RWPE2 (cell line): ENCODE measurements around the gene OR51A2.

ENCODE experiments used
- ATAC-seq: fragments of 200-7000 bp; cut with Tn5 transposase; 3 replicates; pipeline ENCODE4 v1.9.1; 2021; ENCODE audit warnings: low read depth
- DNase-seq: peaks from one replicate; pipeline ENCODE4 v3.0.0-alpha.2; 2020; ENCODE audit warnings: low spot score
- H3K27ac ChIP-seq: fragments of 450-650 bp; 2 replicates; pipeline ENCODE4 v1.5.1; 2017; ENCODE audit warnings: mild to moderate bottlenecking; ENCODE audit not compliant: poor library complexity, severe bottlenecking
- H3K27me3 ChIP-seq: fragments of 250-450 bp; sonication (Bioruptor Pico); 2 replicates; pipeline ENCODE4 v1.5.1; 2021; ENCODE audit warnings: mild to moderate bottlenecking, moderate library complexity; ENCODE audit not compliant: insufficient read depth, poor library complexity, severe bottlenecking
- H3K36me3 ChIP-seq: fragments of 250-450 bp; sonication (Bioruptor Pico); 2 replicates; pipeline ENCODE4 v1.5.1; 2020; ENCODE audit warnings: low read depth, mild to moderate bottlenecking, moderate library complexity
- H3K4me1 ChIP-seq: fragments of 250-450 bp; sonication (Bioruptor Pico); 2 replicates; pipeline ENCODE4 v1.5.1; 2021; ENCODE audit warnings: mild to moderate bottlenecking, moderate library complexity; ENCODE audit not compliant: insufficient read depth, poor library complexity, severe bottlenecking
- H3K4me3 ChIP-seq: fragments of 250-450 bp; sonication (Bioruptor Pico); 2 replicates; pipeline ENCODE4 v1.5.1; 2021; ENCODE audit warnings: mild to moderate bottlenecking, moderate library complexity; ENCODE audit not compliant: severe bottlenecking
- H3K9me3 ChIP-seq: fragments of 250-450 bp; sonication (Bioruptor Pico); 2 replicates; pipeline ENCODE4 v1.5.1; 2021; ENCODE audit warnings: mild to moderate bottlenecking, moderate library complexity; ENCODE audit not compliant: severe bottlenecking
- CTCF ChIP-seq: fragments of 450-650 bp; IDR thresholded peaks from one replicate; pipeline ENCODE4 v1.5.1; 2017; ENCODE audit warnings: mild to moderate bottlenecking, moderate library complexity; ENCODE audit not compliant: poor library complexity, severe bottlenecking

The OR51A2 gene

GRCh38 chr11:4924239-4924638 lies 31.3 kb downstream of the OR51A2 start, which contains the start of gene OR51G1:
Gene OR51G1, minus strand, starts transcription at chr11:4924339. Its CDS starts 0 bp downstream, at chr11:4924339.
- DNase-seq, result no peak
- no peak within 1 kb of the TSS for H3K27ac ChIP-seq
- H3K27me3 ChIP-seq, result no peaks in the 10 kb centered on the region
- no peaks in the 10 kb centered on the region for H3K9me3 ChIP-seq
- TF ChIP-seq CTCF, result no peak
- no peaks in the 10 kb centered on the region for H3K4me1 ChIP-seq
- H3K36me3 ChIP-seq, result no peaks in the 10 kb centered on the region
- no peak within 1 kb of the TSS for H3K4me3 ChIP-seq
- no peak for ATAC-seq

- DNase-seq (no peak), ATAC-seq (no peak)
- H3K4me1 ChIP-seq, result no peaks in the 10 kb centered on the region
- TF ChIP-seq CTCF, result no peak
- no peaks in the 10 kb centered on the region for H3K27me3 ChIP-seq
- H3K36me3 ChIP-seq, result no peaks in the 10 kb centered on the region
- H3K9me3 ChIP-seq, result no peaks in the 10 kb centered on the region
- H3K4me3 ChIP-seq, result no peak overlapping the region
- H3K27ac ChIP-seq, result no peak overlapping the region
Observed at GRCh38 chr11:4922304-4922703, 33.2 kb downstream of the OR51A2 start.

- H3K9me3 ChIP-seq, result no peaks in the 10 kb centered on the region
- no peak overlapping the region for H3K27ac ChIP-seq
- H3K27me3 ChIP-seq, result no peaks in the 10 kb centered on the region
- ATAC-seq (no peak), DNase-seq (no peak)
- no peaks in the 10 kb centered on the region for H3K36me3 ChIP-seq
- TF ChIP-seq CTCF, result no peak
- no peaks in the 10 kb centered on the region for H3K4me1 ChIP-seq
- no peak overlapping the region for H3K4me3 ChIP-seq
Observed at GRCh38 chr11:4921796-4922195, 33.7 kb downstream of the OR51A2 start.

- ATAC-seq (no peak), DNase-seq (no peak)
- no peak for TF ChIP-seq CTCF
- no peak within 1 kb of the TSS for H3K27ac ChIP-seq
- no peak within 1 kb of the TSS for H3K4me3 ChIP-seq
- no peaks in the 10 kb centered on the region for H3K9me3 ChIP-seq
- no peaks in the 10 kb centered on the region for H3K27me3 ChIP-seq
- H3K4me1 ChIP-seq, result no peaks in the 10 kb centered on the region
- no peaks in the 10 kb centered on the region for H3K36me3 ChIP-seq
Observed at GRCh38 chr11:4919250-4919649, 36.3 kb downstream of the OR51A2 start, which contains the start of gene OR51G2. Gene OR51G2, minus strand, starts transcription at chr11:4919350. Its CDS starts 3,687 bp downstream, at chr11:4915663.

- H3K36me3 ChIP-seq, result no peaks in the 10 kb centered on the region
- no peaks in the 10 kb centered on the region for H3K9me3 ChIP-seq
- no peak overlapping the region for H3K27ac ChIP-seq
- DNase-seq, result no peak
- no peaks in the 10 kb centered on the region for H3K27me3 ChIP-seq
- TF ChIP-seq CTCF, result no peak
- no peak overlapping the region for H3K4me3 ChIP-seq
- no peak for ATAC-seq
- H3K4me1 ChIP-seq, result no peaks in the 10 kb centered on the region
Observed at GRCh38 chr11:4916581-4916980, 38.9 kb downstream of the OR51A2 start.
